Natural killer cell treated with Interleukin-12 subunit alpha and Interleukin-12 subunit beta and Interleukin-15 and Interleukin-18, amount 100 ng/mL, for 72 hours (primary cell): ENCODE results near the gene ACSS1. TPM values are rescaled to one million over a fixed set of nuclear protein-coding genes. Genes with fewer than 3 reads are reported as not detected.
A peak's percentile ranks its signal among the peaks of the same experiment; 100 is the strongest.

Source experiments
- ATAC-seq, 2 donors: fragments of 150-1000 bp; cut with Tn5 transposase in 1 of 2; sonication (Bioruptor Pico), chemical (Tn5 transposase) in 1 of 2; 2 replicates each; pipeline ENCODE4 v1.10.0; 2021
- DNase-seq: peaks from one replicate; pipeline ENCODE4 v3.0.0; 2022; ENCODE audit warnings: low spot score
- H3K27ac Mint-ChIP-seq, 2 donors: 1 replicate in 1 of 2; 2 replicates in 1 of 2; pipeline ENCODE4 v1.8.0; 2022; ENCODE audit warnings: mixed read lengths in 2 of 2, mild to moderate bottlenecking in 1 of 2, moderate library complexity in 1 of 2
- H3K27me3 Mint-ChIP-seq, 2 donors: 1 replicate in 1 of 2; 2 replicates in 1 of 2; pipeline ENCODE4 v1.8.0; 2022; ENCODE audit warnings: mixed read lengths in 2 of 2
- H3K36me3 Mint-ChIP-seq: one replicate; pipeline ENCODE4 v1.8.0; 2022; ENCODE audit warnings: mixed read lengths
- H3K4me1 Mint-ChIP-seq, 2 donors: 1 replicate in 1 of 2; 2 replicates in 1 of 2; pipeline ENCODE4 v1.8.0; 2022; ENCODE audit warnings: low read depth in 2 of 2, mixed read lengths in 2 of 2, mild to moderate bottlenecking in 1 of 2
- H3K4me3 Mint-ChIP-seq: one replicate; pipeline ENCODE4 v1.8.0; 2022; ENCODE audit warnings: mixed read lengths
- H3K9me3 Mint-ChIP-seq: 2 replicates; pipeline ENCODE4 v1.8.0; 2022; ENCODE audit warnings: mixed read lengths
- total RNA-seq, 2 donors: library from RNA; stranded (reverse); gene quantifications; one replicate each; pipeline ENCODE4 v1.2.3, GENCODE V29; 2022

ACSS1 gene
- total RNA-seq, 2 donors from 2014 or later, result 5.8 to 7.6 TPM

DNA sequence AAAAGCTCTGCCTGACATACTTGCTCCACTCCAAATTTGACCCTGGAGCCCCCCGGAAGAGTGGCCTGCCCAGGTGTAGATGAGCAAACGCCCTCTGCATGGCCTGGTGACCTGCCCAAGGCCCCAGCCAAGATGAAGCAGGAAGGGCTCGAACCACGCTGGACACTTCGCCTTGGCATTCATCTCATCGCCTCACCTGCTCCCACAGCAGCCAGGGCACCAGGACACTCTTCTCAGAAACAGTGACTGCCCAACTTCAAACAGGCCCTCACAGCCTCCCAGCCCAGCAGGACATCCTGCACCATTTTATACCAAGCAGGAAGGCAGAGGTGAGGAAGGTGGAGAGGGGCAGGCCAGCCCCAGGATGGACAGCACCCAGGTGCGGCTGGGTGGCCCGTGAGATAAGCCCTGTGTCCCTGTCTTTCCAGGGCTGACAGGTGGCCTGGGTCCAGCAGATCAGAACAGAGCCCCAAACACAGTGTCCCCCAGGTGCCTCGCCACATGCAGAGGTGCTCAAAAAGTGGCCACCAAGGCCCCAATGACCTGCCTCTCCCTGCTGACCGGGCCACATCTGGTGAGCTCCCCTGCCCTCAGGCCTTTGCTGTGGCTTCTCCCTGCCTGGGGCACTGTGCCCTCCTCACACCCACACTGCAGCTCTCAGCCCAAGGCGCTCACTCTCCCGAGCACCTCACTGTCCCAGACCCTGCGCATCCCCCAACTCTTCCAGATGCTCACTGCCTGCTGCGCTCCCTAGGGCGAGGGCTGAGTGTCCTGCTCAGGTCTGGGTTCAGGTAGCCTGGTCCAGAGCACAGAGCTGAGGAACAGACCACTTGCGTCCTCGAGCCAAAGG, 7.2 kb downstream of the ACSS1 start:
- peak overlapping the region in 1 of 2 donors; percentile 71 for H3K27ac Mint-ChIP-seq
- H3K4me1 Mint-ChIP-seq, result peaks cover 40 to 52% of the 10 kb centered on the region in 2 donors
- no peak for ATAC-seq
- no peaks in the 10 kb centered on the region for H3K9me3 Mint-ChIP-seq
- H3K4me3 Mint-ChIP-seq, result no peak overlapping the region
- no peaks in the 10 kb centered on the region for H3K27me3 Mint-ChIP-seq
- no peaks in the 10 kb centered on the region for H3K36me3 Mint-ChIP-seq
- DNase-seq, result no peak

- Mint-ChIP-seq H3K27ac (no peak overlapping the region), H3K27me3 (no peaks in the 10 kb centered on the region), H3K36me3 (no peaks in the 10 kb centered on the region), H3K9me3 (no peaks in the 10 kb centered on the region), H3K4me1 (peaks cover 37 to 54% of the 10 kb centered on the region in 2 donors), H3K4me3 (no peak overlapping the region)
- no peak for ATAC-seq
- DNase-seq, result no peak
These were observed 7.9 kb downstream of the ACSS1 start for GRCh38 chr20:25050082-25050481.

DNA sequence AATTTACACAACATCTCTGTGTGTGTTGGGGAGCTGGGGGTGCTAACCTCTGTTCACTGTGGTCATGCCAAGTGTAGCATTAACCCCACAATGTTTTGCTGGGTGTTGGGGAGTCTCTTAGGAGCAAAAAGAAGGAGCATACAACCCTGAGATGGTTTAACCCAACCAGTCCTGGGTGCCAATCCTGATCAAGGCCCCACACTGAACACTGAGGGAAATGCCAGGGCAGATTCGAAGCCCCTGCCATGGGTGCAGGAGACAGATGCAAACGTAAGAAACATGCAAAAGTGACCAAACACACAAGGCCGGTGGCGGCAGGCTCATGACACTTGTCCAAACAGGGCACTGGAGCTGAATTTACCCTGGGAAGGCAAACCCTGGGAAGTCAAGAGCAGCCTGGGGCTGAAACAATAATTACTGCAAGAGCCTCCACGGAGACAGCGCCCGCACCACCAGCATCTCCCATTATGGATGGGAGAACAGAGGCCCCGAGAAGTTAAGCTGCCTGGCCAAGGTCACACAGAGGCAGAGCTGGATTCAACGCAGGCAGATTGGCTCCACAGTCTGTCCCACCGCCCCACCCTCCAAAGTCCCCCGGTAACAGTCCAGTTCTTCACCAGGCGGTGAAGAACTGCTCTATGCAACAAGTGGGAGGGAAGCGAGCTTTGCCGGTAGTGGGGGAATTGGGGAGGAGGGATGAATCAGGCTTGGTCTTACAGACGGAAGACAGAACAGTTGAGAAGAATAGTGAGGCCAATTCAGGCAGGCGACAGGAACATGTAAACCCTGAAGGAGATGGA, 8.5 kb downstream of the ACSS1 start:
- Mint-ChIP-seq H3K27me3 (no peaks in the 10 kb centered on the region), H3K9me3 (no peaks in the 10 kb centered on the region), H3K36me3 (no peaks in the 10 kb centered on the region), H3K4me1 (peaks cover 31 to 47% of the 10 kb centered on the region in 2 donors), H3K4me3 (no peak overlapping the region), H3K27ac (peak overlapping the region in 1 of 2 donors; percentile 66)
- DNase-seq, result no peak
- ATAC-seq, result no peak

DNA sequence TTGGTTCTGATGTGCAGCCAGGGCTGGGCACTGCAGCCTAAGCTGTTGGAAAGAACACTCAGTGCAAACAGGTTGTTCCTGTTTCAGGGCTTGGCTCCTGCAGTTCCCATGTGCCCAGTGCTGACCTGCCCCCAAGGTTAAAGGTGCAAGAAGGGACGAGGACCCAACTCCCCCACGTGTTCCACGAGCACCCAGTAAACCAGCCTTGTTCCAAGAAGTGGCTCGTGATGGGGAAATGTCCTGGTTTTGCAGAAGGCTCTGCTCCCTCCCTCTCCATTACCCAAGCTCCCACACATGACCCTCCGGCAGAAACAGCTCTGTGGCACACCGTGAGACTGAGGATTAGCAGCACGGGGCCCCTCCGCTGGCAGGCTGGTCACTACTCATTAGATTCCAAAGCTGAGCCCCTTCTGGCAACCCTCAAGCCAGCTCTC, 9.4 kb downstream of the ACSS1 start:
- DNase-seq, result no peak
- Mint-ChIP-seq H3K27ac (peak overlapping the region in 1 of 2 donors; percentile 66), H3K36me3 (no peaks in the 10 kb centered on the region), H3K27me3 (no peaks in the 10 kb centered on the region), H3K4me1 (peaks cover 23 to 38% of the 10 kb centered on the region in 2 donors), H3K9me3 (no peaks in the 10 kb centered on the region), H3K4me3 (no peak overlapping the region)
- no peak for ATAC-seq

DNA sequence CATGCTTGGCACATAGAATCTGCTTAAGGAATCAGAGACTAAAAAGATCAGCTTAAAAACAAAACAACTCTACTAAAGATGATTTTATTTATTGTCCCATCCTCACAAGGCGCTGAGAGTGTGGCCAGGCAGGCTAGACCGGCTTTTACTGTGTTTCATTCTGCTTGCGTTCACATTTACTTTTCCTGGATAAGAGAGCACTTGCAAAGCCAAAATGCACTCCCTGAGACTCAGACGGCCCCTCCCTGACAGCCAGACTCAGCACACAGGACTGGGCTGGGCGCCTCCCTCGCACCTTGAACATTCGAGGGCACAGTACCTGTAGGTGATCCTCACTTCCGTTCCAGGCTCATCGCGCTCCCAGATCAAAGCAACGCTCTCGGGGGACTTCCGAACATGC, 10.2 kb downstream of the ACSS1 start:
- Mint-ChIP-seq H3K4me1 (peaks cover 25 to 40% of the 10 kb centered on the region in 2 donors), H3K9me3 (no peaks in the 10 kb centered on the region), H3K4me3 (no peak overlapping the region), H3K27ac (no peak overlapping the region), H3K27me3 (no peaks in the 10 kb centered on the region), H3K36me3 (no peaks in the 10 kb centered on the region)
- no peak for DNase-seq
- ATAC-seq, result no peak

DNA sequence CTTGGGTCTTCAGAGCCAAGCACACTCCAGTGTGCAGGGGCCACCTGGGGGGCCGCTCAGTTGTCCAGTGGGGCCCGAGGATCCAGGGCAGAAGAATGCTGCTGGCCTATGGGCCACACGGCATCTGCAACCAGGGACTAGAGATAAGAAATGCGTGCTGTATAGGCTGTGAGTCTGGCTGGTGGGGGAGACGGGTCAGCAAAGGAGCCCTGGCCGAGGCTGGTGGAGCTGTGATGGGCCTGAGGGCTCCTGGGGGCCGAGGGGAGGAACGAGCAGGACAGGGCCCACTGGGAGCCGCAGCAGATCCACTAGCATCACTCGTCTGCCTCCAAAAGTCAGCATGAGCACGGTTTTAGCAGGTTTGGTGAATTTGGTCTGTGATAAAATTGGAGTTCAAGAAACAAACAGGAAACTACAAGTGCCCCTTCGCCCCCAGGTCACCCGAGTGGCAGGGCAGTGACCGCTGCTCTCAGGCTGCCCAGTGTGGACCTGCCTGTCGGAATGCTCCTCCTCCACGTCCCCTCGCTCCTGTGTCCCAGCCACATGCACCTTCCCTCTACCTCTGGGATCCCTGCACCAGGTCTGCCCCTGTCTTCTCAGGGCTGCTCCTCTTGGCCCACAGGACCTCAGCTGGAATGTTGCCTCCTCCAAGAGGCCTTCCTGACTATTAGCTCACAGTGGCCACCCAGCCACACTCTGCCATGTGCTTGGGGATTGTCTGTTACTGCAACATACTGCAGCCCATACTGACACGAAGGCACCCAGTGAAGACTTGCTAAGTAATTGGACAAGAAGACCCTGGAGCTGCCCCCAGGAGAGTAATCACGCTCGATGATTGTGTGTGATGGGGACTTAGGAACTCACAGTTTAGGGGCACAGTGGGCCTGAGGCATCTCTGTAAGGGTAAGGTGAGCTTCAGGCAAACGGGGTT, 10.9 kb downstream of the ACSS1 start:
- ATAC-seq, result no peak
- H3K27ac Mint-ChIP-seq, result no peak overlapping the region

DNA sequence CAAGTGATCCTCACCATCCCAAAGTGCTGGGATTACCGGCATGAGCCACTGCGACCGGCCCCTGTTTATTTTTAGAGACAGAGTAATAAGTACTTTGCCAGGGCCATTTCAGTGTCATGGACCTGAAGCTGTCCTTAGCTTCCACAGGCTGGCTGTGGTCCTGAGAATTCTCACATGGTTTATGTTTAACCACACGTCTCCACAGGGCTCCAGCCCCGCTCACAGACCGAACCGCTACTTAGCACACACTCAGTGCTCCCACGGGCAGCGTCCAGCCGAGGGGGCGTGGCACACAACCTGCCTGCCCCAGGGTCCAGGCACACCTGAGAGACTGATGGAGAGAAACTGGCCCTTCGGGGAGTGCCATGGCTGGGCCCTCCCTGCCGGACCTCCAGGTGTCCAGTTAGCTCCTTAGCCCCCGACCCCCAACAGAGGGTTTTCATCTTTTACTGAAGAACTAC, 11.7 kb downstream of the ACSS1 start:
- no peaks in the 10 kb centered on the region for H3K27me3 Mint-ChIP-seq
- H3K36me3 Mint-ChIP-seq, result no peaks in the 10 kb centered on the region
- no peak overlapping the region for H3K27ac Mint-ChIP-seq
- peaks cover 21 to 34% of the 10 kb centered on the region in 2 donors for H3K4me1 Mint-ChIP-seq
- no peak overlapping the region for H3K4me3 Mint-ChIP-seq
- DNase-seq, result no peak
- no peak for ATAC-seq
- no peaks in the 10 kb centered on the region for H3K9me3 Mint-ChIP-seq

More for the DNA sequence above, 10.9 kb downstream of the ACSS1 start:
- no peaks in the 10 kb centered on the region for H3K9me3 Mint-ChIP-seq
- H3K27me3 Mint-ChIP-seq, result no peaks in the 10 kb centered on the region
- DNase-seq, result no peak
- H3K36me3 Mint-ChIP-seq, result no peaks in the 10 kb centered on the region
- H3K4me3 Mint-ChIP-seq, result no peak overlapping the region
- peaks cover 27 to 36% of the 10 kb centered on the region in 2 donors for H3K4me1 Mint-ChIP-seq

- H3K27me3 Mint-ChIP-seq, result no peaks in the 10 kb centered on the region
- no peaks in the 10 kb centered on the region for H3K9me3 Mint-ChIP-seq
- no peaks in the 10 kb centered on the region for H3K36me3 Mint-ChIP-seq
- H3K4me1 Mint-ChIP-seq, result peaks cover 17 to 28% of the 10 kb centered on the region in 2 donors
- ATAC-seq, result no peak
- H3K27ac Mint-ChIP-seq, result no peak overlapping the region
- no peak for DNase-seq
- H3K4me3 Mint-ChIP-seq, result no peak overlapping the region
These were observed 12.6 kb downstream of the ACSS1 start for GRCh38 chr20:25045343-25045712.

GRCh38 chr20:25044660-25045342, 13.1 kb downstream of the ACSS1 start:
- no peaks in the 10 kb centered on the region for H3K27me3 Mint-ChIP-seq
- no peaks in the 10 kb centered on the region for H3K36me3 Mint-ChIP-seq
- no peak for ATAC-seq
- H3K27ac Mint-ChIP-seq, result no peak overlapping the region
- H3K9me3 Mint-ChIP-seq, result no peaks in the 10 kb centered on the region
- peaks cover 17 to 26% of the 10 kb centered on the region in 2 donors for H3K4me1 Mint-ChIP-seq
- DNase-seq, result no peak
- no peak overlapping the region for H3K4me3 Mint-ChIP-seq

- ATAC-seq (no peak), DNase-seq (no peak)
- Mint-ChIP-seq H3K27me3 (no peaks in the 10 kb centered on the region), H3K27ac (peak overlapping the region; percentile 97 to 99), H3K4me1 (peaks cover 16 to 22% of the 10 kb centered on the region in 2 donors), H3K36me3 (no peaks in the 10 kb centered on the region), H3K9me3 (no peaks in the 10 kb centered on the region), H3K4me3 (no peak overlapping the region)
These were observed 13.7 kb downstream of the ACSS1 start for GRCh38 chr20:25044261-25044560.

DNA sequence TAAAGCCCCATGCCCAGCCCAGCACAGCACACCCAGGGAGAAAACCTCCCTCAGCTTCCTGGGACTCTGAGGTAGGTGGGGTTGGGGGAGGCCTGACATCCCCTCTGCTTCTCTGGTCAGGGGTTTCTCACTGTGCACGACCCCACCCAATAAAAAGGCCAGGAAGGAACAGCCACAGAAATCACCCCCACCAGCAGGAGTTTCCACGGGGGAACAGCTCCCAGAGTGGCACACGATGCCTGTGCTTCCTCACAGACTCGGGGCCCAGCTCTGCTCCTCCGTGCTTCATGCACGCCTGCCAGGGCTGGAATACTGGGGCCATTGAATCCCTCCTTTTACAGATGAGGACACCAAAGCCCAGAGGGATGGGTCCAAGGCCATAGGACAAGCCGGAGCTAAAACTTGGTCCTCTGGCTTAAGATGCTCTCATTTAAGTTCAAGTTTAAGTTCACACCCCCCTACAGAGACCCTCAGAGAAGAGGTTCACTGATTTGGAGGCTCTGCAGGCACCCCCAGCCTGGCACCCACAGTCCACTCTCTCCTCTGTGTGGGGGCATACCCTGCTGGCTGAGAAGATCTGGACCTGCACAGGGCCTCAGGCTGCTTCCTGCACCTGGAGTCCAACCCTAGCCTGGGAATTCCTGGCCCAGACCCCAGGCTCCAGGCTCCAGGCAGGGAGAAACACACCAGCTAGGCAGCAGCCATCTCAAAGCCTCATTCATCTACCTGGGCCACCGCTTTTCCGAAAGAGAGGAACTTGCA, 14.3 kb downstream of the ACSS1 start:
- ATAC-seq (no peak), DNase-seq (no peak)
- H3K4me3 Mint-ChIP-seq, result peak overlapping the region; percentile 76

More for the DNA sequence above, 14.3 kb downstream of the ACSS1 start:
- H3K4me1 Mint-ChIP-seq, result peaks cover 11 to 18% of the 10 kb centered on the region in 2 donors
- no peaks in the 10 kb centered on the region for H3K36me3 Mint-ChIP-seq
- no peaks in the 10 kb centered on the region for H3K27me3 Mint-ChIP-seq
- peak overlapping the region; percentile 97 to 99 for H3K27ac Mint-ChIP-seq
- H3K9me3 Mint-ChIP-seq, result no peaks in the 10 kb centered on the region
